Right lobe of liver (tissue), 4 donors: ENCODE measurements around the gene GRB14.

ENCODE experiments used
- CTCF ChIP-seq, 4 donors: fragments of 200-600 bp in 3 of 4; fragments of 450-650 bp in 1 of 4; IDR thresholded peaks; one replicate each; pipeline versions ENCODE4 v1.5.1 to v1.8.0; 2016 to 2022; ENCODE audit warnings: antibody characterized with exemption in 4 of 4, mild to moderate bottlenecking in 2 of 4
- POLR2A ChIP-seq: fragments of 450-650 bp; IDR thresholded peaks from one replicate; pipeline ENCODE4 v1.6.1; 2017; ENCODE audit warnings: antibody characterized with exemption, mild to moderate bottlenecking
- donor health status: DM: no; HTN: no; CAD: no.
- donor health status: DM: no; HTN: no; CAD: no.
- donor health status: DM: no; HTN: yes; CAD: no.

GRCh38 chr2:164545484-164545883 lies 75.8 kb downstream of the GRB14 start:
- no peak for TF ChIP-seq POLR2A
- no peak for TF ChIP-seq CTCF (IDR thresholded peaks at IDR 0.05)
